ENCODE results near the gene CRY1.
"Not testable (repeated sequence)": the region's sequence is repeated elsewhere in the genome, so short reads cannot be mapped to it uniquely, and the experiment has no call there.

CRY1 gene

GRCh38 chr12:107064243-107064642 is 29.1 kb downstream of the CRY1 start:
- no peak for DNase-seq (ENCODE audit: low spot score)

- no peak for DNase-seq (ENCODE audit: low spot score)
These were observed 35.2 kb downstream of the CRY1 start for GRCh38 chr12:107058190-107058589.

- DNase-seq (ENCODE audit: low spot score) = no peak
These were observed 36.1 kb downstream of the CRY1 start for GRCh38 chr12:107057071-107057834.

- no peak for DNase-seq (ENCODE audit: low spot score)
These were observed 39.6 kb downstream of the CRY1 start for GRCh38 chr12:107053709-107054108.

GRCh38 chr12:107045186-107045585 is 48.2 kb downstream of the CRY1 start:
- DNase-seq (ENCODE audit: low spot score) = no peak

- no peak for DNase-seq (ENCODE audit: low spot score)
These were observed 50.5 kb downstream of the CRY1 start for GRCh38 chr12:107042801-107043200.

- no peak for DNase-seq (ENCODE audit: low spot score)
These were observed 57.6 kb downstream of the CRY1 start for GRCh38 chr12:107035733-107036132.

- DNase-seq (ENCODE audit: low spot score) = no peak
These were observed 59.3 kb downstream of the CRY1 start for GRCh38 chr12:107033758-107034739.

- DNase-seq (ENCODE audit: low spot score) = no peak
These were observed 61.1 kb downstream of the CRY1 start for GRCh38 chr12:107032266-107032665.

GRCh38 chr12:107031061-107031460 is 62.3 kb downstream of the CRY1 start:
- no peak for DNase-seq (ENCODE audit: low spot score)

GRCh38 chr12:107029081-107029480 is 64.3 kb downstream of the CRY1 start:
- DNase-seq (ENCODE audit: low spot score) = no peak

- no peak for DNase-seq (ENCODE audit: low spot score)
These were observed 65.7 kb downstream of the CRY1 start for GRCh38 chr12:107027636-107028053.

GRCh38 chr12:107026806-107027635 is 66.3 kb downstream of the CRY1 start:
- DNase-seq (ENCODE audit: low spot score) = no peak

GRCh38 chr12:107026356-107026755 is 67.0 kb downstream of the CRY1 start:
- not testable (repeated sequence) for DNase-seq (ENCODE audit: low spot score)

- no peak for DNase-seq (ENCODE audit: low spot score)
These were observed 67.7 kb downstream of the CRY1 start for GRCh38 chr12:107025671-107026070.

GRCh38 chr12:107019546-107019945 is 73.8 kb downstream of the CRY1 start:
- no peak for DNase-seq (ENCODE audit: low spot score)

GRCh38 chr12:107017042-107017441 is 76.3 kb downstream of the CRY1 start:
- DNase-seq (ENCODE audit: low spot score) = no peak

GRCh38 chr12:107014055-107014454 is 79.3 kb downstream of the CRY1 start:
- DNase-seq (ENCODE audit: low spot score) = no peak

GRCh38 chr12:107012736-107013425 is 80.5 kb downstream of the CRY1 start:
- DNase-seq (ENCODE audit: low spot score) = no peak

GRCh38 chr12:107011519-107011918 is 81.8 kb downstream of the CRY1 start:
- DNase-seq (ENCODE audit: low spot score) = no peak

GRCh38 chr12:107007411-107007810 is 85.9 kb downstream of the CRY1 start:
- DNase-seq (ENCODE audit: low spot score) = no peak

Data from left forelimb (tissue), 1 donor.